Liver (tissue), 9 donors: ENCODE measurements around the gene SERPIND1. TPM values are rescaled to one million over a fixed set of nuclear protein-coding genes. Genes with fewer than 3 reads are reported as not detected.

Experiments
- DNase-seq: peaks from one replicate; pipeline ENCODE4 v3.0.0-alpha.2; 2017; ENCODE audit warnings: low spot score
- H3K27ac ChIP-seq, 2 donors: one replicate each; pipeline ENCODE4 v1.7.0; 2013; ENCODE audit warnings: inconsistent platforms in 2 of 2, low read length in 2 of 2, control low read depth in 1 of 2, low read depth in 1 of 2, mild to moderate bottlenecking in 1 of 2
- H3K27me3 ChIP-seq, 4 donors: one replicate each; pipeline versions ENCODE4 v1.6.1 to v1.7.0; 2013; ENCODE audit warnings: low read length in 3 of 4, inconsistent platforms in 1 of 4, mild to moderate bottlenecking in 1 of 4, moderate library complexity in 1 of 4; ENCODE audit not compliant: control insufficient read depth in 4 of 4, insufficient read depth in 4 of 4
- H3K36me3 ChIP-seq, 4 donors: one replicate each; pipeline versions ENCODE4 v1.6.1 to v1.7.0; 2013; ENCODE audit warnings: low read length in 3 of 4, mild to moderate bottlenecking in 3 of 4, low read depth in 1 of 4, moderate library complexity in 1 of 4; ENCODE audit not compliant: control insufficient read depth in 4 of 4, insufficient read depth in 3 of 4
- H3K4me1 ChIP-seq, 4 donors: one replicate each; pipeline versions ENCODE4 v1.6.1 to v1.7.0; 2013; ENCODE audit warnings: low read length in 3 of 4, mild to moderate bottlenecking in 3 of 4, moderate library complexity in 1 of 4; ENCODE audit not compliant: control insufficient read depth in 4 of 4, insufficient read depth in 4 of 4
- H3K4me3 ChIP-seq, 3 donors: one replicate each; pipeline versions ENCODE4 v1.6.1 to v1.7.0; 2013; ENCODE audit warnings: low read length in 3 of 3, control low read depth in 1 of 3, low read depth in 1 of 3, mild to moderate bottlenecking in 1 of 3
- H3K9ac ChIP-seq, 2 donors: one replicate each; pipeline ENCODE4 v1.7.0; 2013; ENCODE audit warnings: low read length in 2 of 2, mild to moderate bottlenecking in 2 of 2, moderate library complexity in 2 of 2, control low read depth in 1 of 2, low read depth in 1 of 2
- H3K9me3 ChIP-seq, 4 donors: one replicate each; pipeline versions ENCODE4 v1.6.1 to v1.7.0; 2013; ENCODE audit warnings: low read length in 3 of 4; ENCODE audit not compliant: control insufficient read depth in 4 of 4
- EGR1 ChIP-seq, 2 donors: IDR thresholded peaks; 2 replicates each; pipeline ENCODE4 v1.6.1; 2016 to 2018; ENCODE audit warnings: antibody characterized with exemption in 2 of 2, low read depth in 2 of 2
- FOXA1 ChIP-seq: IDR thresholded peaks from 2 replicates; pipeline ENCODE4 v1.6.1; 2016; ENCODE audit warnings: antibody characterized with exemption
- FOXA2 ChIP-seq: IDR thresholded peaks from 2 replicates; pipeline ENCODE4 v1.6.1; 2016; ENCODE audit warnings: antibody characterized with exemption
- GABPA ChIP-seq, 2 donors: IDR thresholded peaks in 1 of 2; conservative IDR thresholded peaks in 1 of 2; 2 replicates each; pipeline ENCODE4 v1.6.1; 2016; ENCODE audit warnings: antibody characterized with exemption in 2 of 2, mild to moderate bottlenecking in 1 of 2, moderate library complexity in 1 of 2
- HNF4A ChIP-seq, 2 donors: conservative IDR thresholded peaks; 2 replicates each; pipeline ENCODE4 v1.6.1; 2016; ENCODE audit warnings: antibody characterized with exemption in 2 of 2, mild to moderate bottlenecking in 2 of 2
- HNF4G ChIP-seq: IDR thresholded peaks from 2 replicates; pipeline ENCODE4 v1.6.1; 2016; ENCODE audit warnings: antibody characterized with exemption
- NR2F2 ChIP-seq: IDR thresholded peaks from 2 replicates; pipeline ENCODE4 v1.6.1; 2016; ENCODE audit warnings: antibody characterized with exemption
- RAD21 ChIP-seq, 2 donors: IDR thresholded peaks; 2 replicates each; pipeline ENCODE4 v1.6.1; 2016; ENCODE audit warnings: antibody characterized with exemption in 2 of 2, mild to moderate bottlenecking in 2 of 2
- REST ChIP-seq: IDR thresholded peaks from 2 replicates; pipeline ENCODE4 v1.6.1; 2016; ENCODE audit warnings: antibody characterized with exemption, mild to moderate bottlenecking
- RXRA ChIP-seq, 2 donors: IDR thresholded peaks; 2 replicates each; pipeline ENCODE4 v1.6.1; 2017 to 2018; ENCODE audit warnings: antibody characterized with exemption in 2 of 2, mild to moderate bottlenecking in 1 of 2
- TAF1 ChIP-seq: conservative IDR thresholded peaks from 2 replicates; pipeline ENCODE4 v1.6.1; 2016; ENCODE audit warnings: antibody characterized with exemption, mild to moderate bottlenecking
- ZBTB33 ChIP-seq: IDR thresholded peaks from 2 replicates; pipeline ENCODE4 v1.6.1; 2016; ENCODE audit warnings: antibody characterized with exemption
- WGBS: extraction: QIAGEN DNeasy Blood & Tissue Kit; methylation state at CpG from one replicate; pipeline ENCODE4 v1.1.7; 2013; 5-methylcytosine and 5-hydroxymethylcytosine counted together
- polyA plus RNA-seq, 2 donors: library from polyadenylated mRNA; stranded (reverse) in 1 of 2; unstranded in 1 of 2; fragments of 200-250 nt in 1 of 2; fragments of >200 nt in 1 of 2; fragmentation: Nextera tagmentation in 1 of 2; extraction: Ambion mirVana in 1 of 2; gene quantifications; one replicate each; pipeline versions ENCODE4 v1.2.1 to v1.2.3, GENCODE V29; 2013 to 2015
- total RNA-seq, 2 donors: library from RNA; depleted of rRNA; stranded (reverse); fragments of >200 nt; gene quantifications; one replicate each; pipeline ENCODE4 v1.2.3, GENCODE V29; 2014
- TF ChIP-seq, protein P1 (sequence below): IDR thresholded peaks from 2 replicates; pipeline ENCODE4 v1.6.1; 2016; ENCODE audit warnings: antibody characterized with exemption
- TF ChIP-seq, protein P2 (sequence below): fragments of 150-350 bp; IDR thresholded peaks from 2 replicates; pipeline ENCODE4 v1.5.1; 2017; ENCODE audit warnings: improper control_type of control experiment, low read depth, low read length; ENCODE audit not compliant: missing input control
- donor health status: healthy.
- donor health status: healthy.
- donor health status: healthy.
- donor health status: healthy.
- donor health status: healthy.

SERPIND1 gene
- total and polyA plus RNA-seq, 4 donors: 117 to 176 (median 170) TPM

GRCh38 chr22:20808844-20809243 is 34.9 kb downstream of the SERPIND1 start:
- Histone ChIP-seq H3K9ac (no peak overlapping the region), H3K9me3 (no peaks in the 10 kb centered on the region), H3K36me3 (peaks cover 11 to 69% (median 49%) of the 10 kb centered on the region in 4 donors), H3K4me1 (no peaks in the 10 kb centered on the region), H3K27me3 (no peaks in the 10 kb centered on the region), H3K27ac (no peak overlapping the region), H3K4me3 (no peak overlapping the region)
- WGBS: 87% methylated on average over 4 of the region's 4 CpGs
- no peak for DNase-seq
- no peak for TF ChIP-seq NR2F2
- no peak for TF ChIP-seq REST
- TF ChIP-seq FOXA2: no peak
- TF ChIP-seq RAD21 (IDR thresholded peaks at IDR 0.05): no peak
- TF ChIP-seq HNF4G: no peak
- TF ChIP-seq, protein P1, sequence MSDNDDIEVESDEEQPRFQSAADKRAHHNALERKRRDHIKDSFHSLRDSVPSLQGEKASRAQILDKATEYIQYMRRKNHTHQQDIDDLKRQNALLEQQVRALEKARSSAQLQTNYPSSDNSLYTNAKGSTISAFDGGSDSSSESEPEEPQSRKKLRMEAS: no peak
- no peak for TF ChIP-seq HNF4A (conservative IDR thresholded peaks at IDR 0.05)
- TF ChIP-seq GABPA (IDR thresholded peaks at IDR 0.05 in 1 of 2, conservative IDR thresholded peaks at IDR 0.05 in 1 of 2): no peak
- TF ChIP-seq, protein P2, sequence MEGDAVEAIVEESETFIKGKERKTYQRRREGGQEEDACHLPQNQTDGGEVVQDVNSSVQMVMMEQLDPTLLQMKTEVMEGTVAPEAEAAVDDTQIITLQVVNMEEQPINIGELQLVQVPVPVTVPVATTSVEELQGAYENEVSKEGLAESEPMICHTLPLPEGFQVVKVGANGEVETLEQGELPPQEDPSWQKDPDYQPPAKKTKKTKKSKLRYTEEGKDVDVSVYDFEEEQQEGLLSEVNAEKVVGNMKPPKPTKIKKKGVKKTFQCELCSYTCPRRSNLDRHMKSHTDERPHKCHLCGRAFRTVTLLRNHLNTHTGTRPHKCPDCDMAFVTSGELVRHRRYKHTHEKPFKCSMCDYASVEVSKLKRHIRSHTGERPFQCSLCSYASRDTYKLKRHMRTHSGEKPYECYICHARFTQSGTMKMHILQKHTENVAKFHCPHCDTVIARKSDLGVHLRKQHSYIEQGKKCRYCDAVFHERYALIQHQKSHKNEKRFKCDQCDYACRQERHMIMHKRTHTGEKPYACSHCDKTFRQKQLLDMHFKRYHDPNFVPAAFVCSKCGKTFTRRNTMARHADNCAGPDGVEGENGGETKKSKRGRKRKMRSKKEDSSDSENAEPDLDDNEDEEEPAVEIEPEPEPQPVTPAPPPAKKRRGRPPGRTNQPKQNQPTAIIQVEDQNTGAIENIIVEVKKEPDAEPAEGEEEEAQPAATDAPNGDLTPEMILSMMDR: no peak
- no peak for TF ChIP-seq ZBTB33
- TF ChIP-seq EGR1 (IDR thresholded peaks at IDR 0.05; ENCODE audit: low read depth in 2 of 2): no peak

DNA sequence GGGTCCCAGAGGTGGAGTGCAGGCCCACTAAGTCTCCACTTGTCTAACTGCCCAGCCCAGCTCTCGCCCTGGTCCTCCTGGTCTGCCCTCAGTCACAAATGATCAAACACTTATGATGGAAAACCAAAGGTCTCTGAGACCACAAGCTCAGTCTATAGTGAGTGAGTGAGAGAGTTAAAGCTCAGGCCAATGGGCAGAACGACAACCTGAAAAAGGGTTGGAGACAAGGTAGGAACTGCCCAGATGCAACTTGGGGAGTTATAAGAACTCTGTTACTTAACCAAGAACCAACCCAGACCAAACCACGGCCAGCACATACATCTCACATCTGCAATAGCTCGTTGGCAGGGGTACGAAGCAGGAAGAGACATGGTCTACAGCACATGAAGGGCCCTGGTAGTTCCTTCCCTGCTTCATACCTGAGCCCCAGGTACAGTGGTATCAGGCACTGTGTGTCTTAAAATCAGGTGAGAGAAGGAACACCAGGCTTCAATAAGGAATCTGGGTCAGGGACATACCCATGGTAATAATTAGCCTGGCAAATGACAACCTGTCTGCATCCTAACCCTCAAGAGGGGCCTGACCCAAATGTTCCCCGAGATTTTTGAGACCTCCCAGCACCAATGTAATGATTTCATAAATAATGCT is 35.7 kb downstream of the SERPIND1 start:
- no peak overlapping the region for H3K9ac ChIP-seq
- H3K4me3 ChIP-seq: no peak overlapping the region
- H3K27me3 ChIP-seq: no peaks in the 10 kb centered on the region
- WGBS: 94% methylated on average over 6 of the region's 6 CpGs
- peaks cover 11 to 67% (median 44%) of the 10 kb centered on the region in 4 donors for H3K36me3 ChIP-seq
- H3K9me3 ChIP-seq: no peaks in the 10 kb centered on the region
- no peaks in the 10 kb centered on the region for H3K4me1 ChIP-seq
- TF ChIP-seq TAF1: no peak
- no peak for TF ChIP-seq FOXA1
- TF ChIP-seq RXRA (IDR thresholded peaks at IDR 0.05): no peak
- no peak for TF ChIP-seq HNF4A (conservative IDR thresholded peaks at IDR 0.05)
- no peak overlapping the region for H3K27ac ChIP-seq
- DNase-seq: no peak
